Mesenchymal stem cell (in vitro differentiated cells and primary cell): ENCODE results near the gene ARHGAP5.

Experiments
- DNase-seq: peaks from one replicate; pipeline ENCODE4 v3.0.0-alpha.2; 2013
- H2AFZ ChIP-seq: one replicate; pipeline ENCODE4 v1.6.1; 2013; ENCODE audit warnings: low read depth, mild to moderate bottlenecking, control low read depth, inconsistent platforms, low read length, moderate library complexity
- H2AK5ac ChIP-seq: 2 replicates; pipeline ENCODE4 v1.6.1; 2013; ENCODE audit warnings: low read length, moderate library complexity, mild to moderate bottlenecking, inconsistent platforms; ENCODE audit not compliant: severe bottlenecking
- H2BK120ac ChIP-seq: one replicate; pipeline ENCODE4 v1.6.1; 2013; ENCODE audit warnings: low read depth, mild to moderate bottlenecking, inconsistent platforms, low read length, moderate library complexity
- H2BK12ac ChIP-seq, 2 experiments: one replicate each; pipeline ENCODE4 v1.6.1; 2013; ENCODE audit warnings: inconsistent platforms in 2 of 2, low read length in 2 of 2, mild to moderate bottlenecking in 2 of 2, moderate library complexity in 2 of 2, control low read depth in 1 of 2
- H2BK15ac ChIP-seq: one replicate; pipeline ENCODE4 v1.6.1; 2013; ENCODE audit warnings: mild to moderate bottlenecking, low read depth, inconsistent platforms; ENCODE audit not compliant: poor library complexity, severe bottlenecking
- H2BK5ac ChIP-seq: 2 replicates; pipeline ENCODE4 v1.6.1; 2013; ENCODE audit warnings: low read depth, mild to moderate bottlenecking, low read length, control low read depth, inconsistent platforms; ENCODE audit not compliant: poor library complexity, severe bottlenecking
- H3K14ac ChIP-seq, 2 experiments: one replicate each; pipeline ENCODE4 v1.6.1; 2013; ENCODE audit warnings: inconsistent platforms in 2 of 2, low read length in 2 of 2, control low read depth in 1 of 2, mild to moderate bottlenecking in 1 of 2, moderate library complexity in 1 of 2
- H3K18ac ChIP-seq, 2 experiments: one replicate each; pipeline ENCODE4 v1.6.1; 2013; ENCODE audit warnings: inconsistent platforms in 2 of 2, low read length in 2 of 2, control low read depth in 1 of 2, low read depth in 1 of 2, mild to moderate bottlenecking in 1 of 2
- H3K23ac ChIP-seq, 2 experiments: one replicate each; pipeline ENCODE4 v1.6.1; 2013; ENCODE audit warnings: inconsistent platforms in 2 of 2, low read length in 2 of 2, mild to moderate bottlenecking in 2 of 2, moderate library complexity in 2 of 2, control low read depth in 1 of 2
- H3K27ac ChIP-seq: 2 replicates; pipeline ENCODE4 v1.5.1; 2013; ENCODE audit warnings: mild to moderate bottlenecking, moderate library complexity, low read length, control low read depth, inconsistent platforms; ENCODE audit not compliant: poor library complexity, severe bottlenecking
- H3K27me3 ChIP-seq, 2 experiments: 2 replicates each; pipeline versions ENCODE4 v1.6.1 to v1.7.0; 2013; ENCODE audit warnings: low read length in 2 of 2, mild to moderate bottlenecking in 2 of 2, moderate library complexity in 2 of 2, control low read depth in 1 of 2, inconsistent platforms in 1 of 2; ENCODE audit not compliant: control insufficient read depth in 1 of 2, insufficient read depth in 1 of 2
- H3K36me3 ChIP-seq, 2 experiments: 2 replicates each; pipeline versions ENCODE4 v1.6.1 to v1.7.0; 2013; ENCODE audit warnings: low read length in 2 of 2, control low read depth in 1 of 2, inconsistent platforms in 1 of 2, low read depth in 1 of 2, mild to moderate bottlenecking in 1 of 2; ENCODE audit not compliant: insufficient read depth in 2 of 2, control insufficient read depth in 1 of 2
- H3K4ac ChIP-seq, 2 experiments: one replicate each; pipeline ENCODE4 v1.6.1; 2013; ENCODE audit warnings: inconsistent platforms in 2 of 2, low read length in 2 of 2, mild to moderate bottlenecking in 2 of 2, moderate library complexity in 2 of 2, control low read depth in 1 of 2, low read depth in 1 of 2
- H3K4me1 ChIP-seq: 2 replicates; pipeline ENCODE4 v1.6.1; 2013; ENCODE audit warnings: low read depth, low read length, control low read depth; ENCODE audit not compliant: control insufficient read depth, insufficient read depth
- H3K4me2 ChIP-seq: 2 replicates; pipeline ENCODE4 v1.6.1; 2013; ENCODE audit warnings: low read length, mild to moderate bottlenecking, inconsistent platforms; ENCODE audit not compliant: poor library complexity, severe bottlenecking
- H3K4me3 ChIP-seq, 2 experiments: 2 replicates each; pipeline versions ENCODE4 v1.5.1 to v1.7.0; 2013; ENCODE audit warnings: low read length in 2 of 2, mild to moderate bottlenecking in 2 of 2, control low read depth in 1 of 2, low read depth in 1 of 2; ENCODE audit not compliant: insufficient read depth in 1 of 2
- H3K79me1 ChIP-seq: replicated peaks from 2 replicates; pipeline ENCODE4 v1.6.1; 2013; ENCODE audit warnings: mild to moderate bottlenecking, control low read depth, low read length, inconsistent platforms; ENCODE audit not compliant: poor library complexity, severe bottlenecking
- H3K9ac ChIP-seq: 2 replicates; pipeline ENCODE4 v1.7.0; 2013; ENCODE audit warnings: mild to moderate bottlenecking, low read length, moderate library complexity
- H3K9me3 ChIP-seq: 2 replicates; pipeline ENCODE4 v1.7.0; 2013; ENCODE audit warnings: mild to moderate bottlenecking, low read length; ENCODE audit not compliant: control insufficient read depth
- H4K8ac ChIP-seq: one replicate; pipeline ENCODE4 v1.6.1; 2013; ENCODE audit warnings: inconsistent platforms, mild to moderate bottlenecking, low read length, moderate library complexity
- H4K91ac ChIP-seq: one replicate; pipeline ENCODE4 v1.6.1; 2013; ENCODE audit warnings: mild to moderate bottlenecking, low read length, inconsistent platforms
- WGBS: methylation state at CpG from one replicate; pipeline ENCODE4 v1.1.7; 2013; ENCODE audit warnings: mixed read lengths; 5-methylcytosine and 5-hydroxymethylcytosine counted together

Gene ARHGAP5

DNA sequence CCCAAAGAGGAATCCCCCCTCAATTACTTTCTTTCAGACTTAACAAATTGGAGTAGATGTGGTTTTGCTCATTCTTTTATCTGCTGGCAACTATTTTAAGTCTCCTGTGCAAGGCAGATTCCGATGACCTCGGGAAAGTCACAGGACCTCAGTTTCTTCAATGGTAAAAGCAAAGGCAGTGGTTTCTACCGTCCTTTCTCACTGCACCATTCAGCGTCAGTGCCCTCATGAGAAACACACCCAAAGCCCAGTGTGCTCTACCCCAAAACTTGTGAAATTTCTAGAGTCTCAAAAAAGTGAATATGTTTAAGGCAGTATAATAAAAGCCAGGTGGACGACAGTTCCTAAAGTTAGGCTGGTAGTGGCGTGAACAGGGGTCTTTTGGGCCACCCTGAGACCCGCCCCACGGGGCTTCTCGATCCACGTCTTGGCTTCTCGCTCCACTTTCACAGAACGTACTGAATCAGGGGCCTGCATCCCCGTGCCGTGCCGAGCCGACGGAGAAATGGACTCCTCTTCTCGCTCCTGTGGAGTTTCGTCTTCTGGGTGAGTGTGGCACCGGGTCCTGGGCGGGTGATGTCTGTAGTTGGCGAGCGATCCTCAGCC lies 1.3 kb upstream of the ARHGAP5 start:
- H3K4me3 ChIP-seq = peak overlapping the region; percentile 58 to 87
- peak overlapping the region; percentile 68 to 95 for H3K4ac ChIP-seq
- peak overlapping the region in 1 of 2 experiments; percentile 67 for H3K23ac ChIP-seq
- peak overlapping the region; percentile 90 for H2BK15ac ChIP-seq
- whole genome bisulfite sequencing = 0% methylated on average over 22 of the region's 23 CpGs
- H3K27ac ChIP-seq = peak overlapping the region; percentile 98
- H4K91ac ChIP-seq = peak overlapping the region; percentile 75
- peaks cover 2% of the 10 kb centered on the region for H3K79me1 ChIP-seq
- H2AK5ac ChIP-seq = no peak overlapping the region
- peak overlapping the region; percentile 55 for H4K8ac ChIP-seq
- H3K18ac ChIP-seq = peak overlapping the region; percentile 95 to 96
- H2BK5ac ChIP-seq = peak overlapping the region; percentile 84
- no peak overlapping the region for H2BK120ac ChIP-seq
- no peaks in the 10 kb centered on the region for H3K9me3 ChIP-seq
- H3K9ac ChIP-seq = peak overlapping the region; percentile 98
- H2AFZ ChIP-seq = peak overlapping the region; percentile 88
- peak overlapping the region; percentile 4 to 38 for H2BK12ac ChIP-seq
- H3K36me3 ChIP-seq = no peaks in the 10 kb centered on the region
- H3K14ac ChIP-seq = peak overlapping the region in 1 of 2 experiments; percentile 72
- DNase-seq = peak; percentile 50
- H3K27me3 ChIP-seq = no peaks in the 10 kb centered on the region
- no peaks in the 10 kb centered on the region for H3K4me1 ChIP-seq
- H3K4me2 ChIP-seq = peak overlapping the region; percentile 92

DNA sequence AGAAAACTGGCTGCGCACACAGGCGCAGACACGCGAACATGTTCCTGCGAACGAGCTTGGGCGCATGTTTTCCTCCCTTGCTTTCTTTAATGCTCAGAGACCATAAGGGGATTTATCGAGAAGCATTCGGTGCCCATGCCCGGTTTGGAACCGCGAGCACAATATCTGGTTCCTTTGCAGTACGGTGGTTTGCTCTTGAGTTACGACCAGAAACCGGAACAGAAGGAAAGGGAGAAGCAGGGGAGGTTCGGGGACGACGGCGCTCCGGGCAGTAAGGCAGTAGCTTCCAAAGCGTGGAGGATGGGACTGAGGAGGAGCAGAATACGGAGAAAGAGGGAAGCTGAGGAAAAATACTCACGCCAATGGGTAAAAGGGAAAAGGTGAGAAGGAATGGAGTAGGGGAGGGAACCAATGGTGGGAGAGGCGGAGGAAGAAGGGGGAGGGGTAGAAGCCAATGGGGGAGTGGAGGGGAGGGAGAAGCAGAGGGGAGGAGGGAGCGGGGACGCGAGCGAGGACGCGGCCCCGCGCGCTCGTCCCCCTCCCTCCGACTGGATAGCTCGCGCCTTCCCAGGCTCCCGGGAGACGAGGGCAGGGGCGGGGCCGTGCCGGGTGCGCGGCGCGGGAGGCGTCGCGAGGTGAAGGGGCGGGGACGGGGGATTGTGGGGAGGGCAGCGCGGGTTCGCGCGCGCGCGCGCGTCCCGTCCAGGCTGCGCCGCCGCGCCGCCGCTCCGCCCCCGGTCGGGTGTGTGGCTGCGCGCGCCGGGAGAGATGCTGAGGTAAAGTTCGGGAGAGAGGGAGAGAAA lies 625 bp upstream of the ARHGAP5 start:
- peak overlapping the region; percentile 84 for H2BK5ac ChIP-seq
- DNase-seq = peak; percentile 98
- no peaks in the 10 kb centered on the region for H3K9me3 ChIP-seq
- no peak overlapping the region for H2BK120ac ChIP-seq
- peak overlapping the region in 1 of 2 experiments; percentile 4 for H2BK12ac ChIP-seq
- H3K27ac ChIP-seq = peak overlapping the region; percentile 98
- peak overlapping the region in 1 of 2 experiments; percentile 72 for H3K14ac ChIP-seq
- peak overlapping the region; percentile 98 for H3K9ac ChIP-seq
- H3K18ac ChIP-seq = peak overlapping the region; percentile 96 to 99
- peak overlapping the region; percentile 75 for H4K91ac ChIP-seq
- under 1% methylated on average over 44 of the region's 76 CpGs for WGBS
- H3K4me3 ChIP-seq = peak overlapping the region; percentile 87 to 90
- H3K79me1 ChIP-seq = peaks cover 2% of the 10 kb centered on the region
- H2AK5ac ChIP-seq = no peak overlapping the region
- no peaks in the 10 kb centered on the region for H3K36me3 ChIP-seq
- peak overlapping the region; percentile 68 to 95 for H3K4ac ChIP-seq
- peak overlapping the region; percentile 92 for H3K4me2 ChIP-seq
- no peaks in the 10 kb centered on the region for H3K27me3 ChIP-seq
- H2AFZ ChIP-seq = peak overlapping the region; percentile 88
- H3K23ac ChIP-seq = peak overlapping the region in 1 of 2 experiments; percentile 67
- peak overlapping the region; percentile 55 for H4K8ac ChIP-seq
- peak overlapping the region; percentile 90 for H2BK15ac ChIP-seq
- no peaks in the 10 kb centered on the region for H3K4me1 ChIP-seq

DNA sequence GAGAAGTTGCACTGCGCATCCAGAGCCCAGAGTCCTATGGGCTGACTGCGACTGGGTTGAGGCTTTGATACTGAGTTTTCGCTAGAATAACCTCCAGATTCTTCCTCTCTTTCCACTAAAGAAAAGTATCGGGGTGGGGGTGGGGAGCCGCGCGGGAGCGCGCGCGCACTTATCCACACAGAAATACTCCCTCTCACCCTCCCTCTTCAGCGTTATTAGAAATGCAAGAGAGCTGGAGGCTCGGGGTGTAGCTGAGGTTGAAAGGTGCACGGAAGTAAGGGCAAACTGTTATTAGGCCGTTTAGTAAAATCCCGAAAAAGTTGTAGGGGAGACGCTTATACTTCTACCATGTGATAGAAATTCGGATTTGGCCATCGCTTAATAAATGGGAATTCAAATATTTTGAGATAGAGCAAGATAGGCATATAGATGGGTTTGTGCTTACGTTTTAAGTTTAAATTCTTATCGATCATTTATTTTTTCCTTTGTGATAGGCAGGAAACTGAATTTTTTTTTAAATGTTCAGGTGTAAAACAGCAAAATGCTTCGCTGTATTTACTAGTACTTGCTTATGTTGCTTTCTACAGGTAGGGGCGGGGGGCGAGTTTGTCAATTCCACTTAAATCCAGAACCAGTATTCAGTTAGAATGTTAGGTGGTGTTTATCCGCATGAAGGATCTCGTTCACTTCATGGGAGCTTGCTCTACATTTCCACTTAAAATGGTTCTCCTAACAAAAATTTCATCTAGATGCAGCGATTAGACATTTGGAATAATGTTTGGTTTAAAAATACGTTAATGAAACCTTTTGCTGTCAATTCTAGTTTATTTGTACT lies 1.1 kb downstream of the ARHGAP5 start:
- H3K27me3 ChIP-seq = no peaks in the 10 kb centered on the region

More for the DNA sequence above, 1.1 kb downstream of the ARHGAP5 start:
- Histone ChIP-seq H3K27ac (peak overlapping the region; percentile 86), H4K8ac (no peak overlapping the region), H2BK12ac (no peak overlapping the region), H3K23ac (no peak overlapping the region), H2AFZ (no peak overlapping the region), H2BK5ac (peak overlapping the region; percentile 77), H3K4ac (peak overlapping the region; percentile 95 to 97), H2BK15ac (no peak overlapping the region), H3K18ac (peak overlapping the region; percentile 91 to 99), H3K4me1 (peaks cover 5% of the 10 kb centered on the region), H3K36me3 (no peaks in the 10 kb centered on the region), H3K4me3 (peak overlapping the region; percentile 90), H3K4me2 (peak overlapping the region; percentile 41), H3K9me3 (no peaks in the 10 kb centered on the region), H4K91ac (no peak overlapping the region), H2BK120ac (no peak overlapping the region), H3K79me1 (peaks cover 2% of the 10 kb centered on the region), H3K9ac (peak overlapping the region; percentile 96), H3K14ac (peak overlapping the region in 1 of 2 experiments; percentile 98), H2AK5ac (no peak overlapping the region)
- 0% methylated on average over 13 of the region's 28 CpGs for WGBS
- peak; percentile 63 for DNase-seq
